ENCODE results near the gene DPT.
A peak's percentile ranks its signal among the peaks of the same experiment; 100 is the strongest.

DPT gene

DNA sequence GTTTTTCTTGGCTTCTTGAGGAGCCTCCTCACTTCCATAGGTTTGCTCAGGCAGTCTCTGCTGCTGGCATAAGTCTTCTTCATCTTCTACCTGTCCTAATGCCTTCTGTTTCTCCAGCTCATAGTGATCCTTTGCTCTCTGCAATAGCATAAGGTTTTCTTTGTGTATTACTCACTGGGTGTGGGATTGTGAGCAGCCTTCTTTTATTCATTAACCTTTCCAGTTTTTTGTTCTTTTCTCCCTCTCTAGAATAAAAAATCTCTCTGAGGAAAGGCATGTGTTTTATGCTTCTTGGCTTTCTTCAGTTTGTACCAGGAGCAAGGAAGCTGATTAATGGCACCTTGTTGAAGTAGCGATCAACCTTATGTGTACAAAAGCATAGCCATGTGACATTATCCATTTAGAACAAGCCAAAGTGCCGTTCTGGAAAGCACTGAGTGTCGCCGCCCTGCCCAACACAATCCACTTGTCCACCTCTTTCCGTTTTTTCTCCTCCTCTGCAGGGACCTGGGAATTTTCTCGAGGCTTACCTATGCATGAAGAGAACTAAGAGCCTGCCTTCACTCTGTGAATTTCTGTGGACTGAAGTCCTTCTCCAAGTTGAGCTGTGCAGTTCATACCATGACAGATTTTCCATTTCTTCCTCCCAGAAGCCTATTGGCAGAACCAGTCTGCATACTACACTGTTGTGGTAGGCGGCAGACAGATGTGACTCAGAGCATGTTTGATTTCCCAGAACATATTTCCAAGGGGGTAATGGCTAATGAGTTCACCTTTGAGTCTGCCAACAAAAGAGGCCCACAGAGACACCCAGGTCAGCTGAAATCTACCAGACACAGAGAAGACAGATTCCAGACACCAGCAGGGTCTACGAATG is 39.0 kb downstream of the DPT start:
- Histone ChIP-seq H3K27me3 (ENCODE audit: control insufficient read depth, insufficient read depth, low read length) (no peaks in the 10 kb centered on the region), H3K9ac (ENCODE audit: low read length) (no peak overlapping the region), H3K27ac (ENCODE audit: low read depth, low read length) (peak overlapping the region; percentile 28), H3K4me3 (ENCODE audit: low read length) (no peak overlapping the region), H3K36me3 (ENCODE audit: control insufficient read depth, insufficient read depth, low read length) (no peaks in the 10 kb centered on the region), H3K4me1 (ENCODE audit: control insufficient read depth, insufficient read depth, low read length) (peaks cover 24% of the 10 kb centered on the region)

DNA sequence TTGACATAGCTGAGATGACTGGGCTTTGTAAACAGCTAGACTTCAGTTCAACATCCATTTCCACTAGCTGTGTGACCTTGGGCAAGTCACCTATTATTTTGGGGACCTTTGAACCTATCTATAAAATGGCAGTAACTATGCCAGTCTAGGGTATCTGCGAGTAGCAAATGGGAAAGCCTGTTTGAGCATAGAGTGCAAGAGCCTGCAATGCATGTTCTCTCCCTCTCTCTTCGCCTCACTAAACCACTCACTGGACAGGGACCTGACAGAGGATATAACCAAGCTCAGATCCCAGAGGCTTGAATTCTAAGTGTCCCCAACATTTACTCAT is 39.7 kb downstream of the DPT start:
- Histone ChIP-seq H3K27ac (ENCODE audit: low read depth, low read length) (peak overlapping the region; percentile 28), H3K9ac (ENCODE audit: low read length) (no peak overlapping the region), H3K4me1 (ENCODE audit: control insufficient read depth, insufficient read depth, low read length) (peaks cover 24% of the 10 kb centered on the region), H3K36me3 (ENCODE audit: control insufficient read depth, insufficient read depth, low read length) (no peaks in the 10 kb centered on the region), H3K4me3 (ENCODE audit: low read length) (no peak overlapping the region), H3K27me3 (ENCODE audit: control insufficient read depth, insufficient read depth, low read length) (no peaks in the 10 kb centered on the region)

DNA sequence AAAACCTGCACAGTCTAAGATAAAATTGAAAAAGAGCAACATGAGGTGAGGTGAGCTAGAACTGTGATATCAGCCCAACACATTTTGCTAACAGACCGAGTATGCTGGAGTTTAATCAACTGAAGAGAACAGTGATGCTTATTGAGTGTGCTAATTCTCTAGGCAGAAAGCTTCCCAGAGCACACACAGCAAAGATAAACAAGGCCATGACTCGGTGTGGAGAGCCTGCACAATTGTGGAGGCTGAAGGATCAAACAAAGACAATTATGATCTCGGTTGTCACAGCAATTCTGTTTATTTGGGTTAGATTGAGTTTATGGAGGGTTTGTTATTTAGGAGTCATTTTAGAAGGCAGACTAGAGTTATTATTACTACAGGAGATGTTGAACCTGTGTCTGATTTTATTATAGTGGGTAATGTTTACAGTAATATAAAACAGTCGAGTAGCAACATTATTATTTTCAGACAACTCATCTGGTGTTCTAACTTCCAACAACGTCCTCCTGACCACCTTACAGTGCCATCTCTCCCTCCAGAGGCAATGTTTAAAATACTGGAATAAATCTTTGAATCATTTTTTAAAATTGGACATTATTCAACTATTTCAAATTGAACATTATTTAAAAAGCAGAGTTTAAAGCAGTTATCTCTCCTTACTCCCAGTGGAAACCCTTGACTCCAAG is 40.2 kb downstream of the DPT start:
- no peak overlapping the region for H3K4me3 ChIP-seq (ENCODE audit: low read length)
- H3K9ac ChIP-seq (ENCODE audit: low read length) = no peak overlapping the region
- no peaks in the 10 kb centered on the region for H3K27me3 ChIP-seq (ENCODE audit: control insufficient read depth, insufficient read depth, low read length)
- H3K27ac ChIP-seq (ENCODE audit: low read depth, low read length) = peak overlapping the region; percentile 28
- H3K36me3 ChIP-seq (ENCODE audit: control insufficient read depth, insufficient read depth, low read length) = no peaks in the 10 kb centered on the region
- H3K4me1 ChIP-seq (ENCODE audit: control insufficient read depth, insufficient read depth, low read length) = peaks cover 23% of the 10 kb centered on the region

DNA sequence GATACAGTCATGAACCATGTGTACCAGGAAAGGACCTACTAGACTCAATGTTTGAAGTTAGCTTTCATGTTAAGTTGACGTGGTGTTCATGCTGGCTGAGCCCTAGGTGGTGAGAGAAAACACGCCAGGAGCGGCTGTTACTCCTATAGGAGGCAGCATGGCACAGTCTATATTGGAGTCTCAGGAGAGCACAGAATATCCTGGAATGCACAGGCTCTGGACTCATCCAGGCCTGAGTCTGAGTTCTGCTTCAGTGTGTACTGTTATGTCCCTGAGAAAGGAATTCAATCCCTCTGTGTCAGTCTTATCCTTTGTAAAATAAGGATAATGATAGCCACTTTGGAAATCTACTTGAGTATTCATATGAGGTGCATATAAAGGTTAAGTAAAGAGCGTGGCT is 41.2 kb downstream of the DPT start:
- peaks cover 21% of the 10 kb centered on the region for H3K4me1 ChIP-seq (ENCODE audit: control insufficient read depth, insufficient read depth, low read length)
- no peaks in the 10 kb centered on the region for H3K36me3 ChIP-seq (ENCODE audit: control insufficient read depth, insufficient read depth, low read length)
- H3K4me3 ChIP-seq (ENCODE audit: low read length) = no peak overlapping the region
- no peak overlapping the region for H3K9ac ChIP-seq (ENCODE audit: low read length)
- no peaks in the 10 kb centered on the region for H3K27me3 ChIP-seq (ENCODE audit: control insufficient read depth, insufficient read depth, low read length)
- peak overlapping the region; percentile 51 for H3K27ac ChIP-seq (ENCODE audit: low read depth, low read length)

DNA sequence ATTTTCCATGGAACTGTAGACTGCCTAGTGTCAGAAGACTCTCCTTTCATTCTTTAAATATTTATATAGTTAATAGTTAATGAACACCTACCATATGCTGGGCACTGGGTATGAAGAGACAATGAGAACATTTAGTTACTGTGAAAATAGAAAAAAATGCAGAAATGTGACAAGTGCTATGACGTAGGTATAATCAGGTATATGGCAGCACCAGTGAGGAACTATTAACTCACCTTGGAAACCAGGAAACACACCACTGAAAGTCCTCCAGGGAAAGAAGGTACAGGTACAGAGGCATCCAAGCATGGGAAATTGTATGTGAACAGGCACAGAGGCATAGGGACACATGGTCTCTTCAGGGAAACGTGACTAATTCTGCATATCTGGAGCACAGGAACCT is 42.3 kb downstream of the DPT start:
- no peak overlapping the region for H3K4me3 ChIP-seq (ENCODE audit: low read length)
- no peak overlapping the region for H3K27ac ChIP-seq (ENCODE audit: low read depth, low read length)
- peaks cover 21% of the 10 kb centered on the region for H3K4me1 ChIP-seq (ENCODE audit: control insufficient read depth, insufficient read depth, low read length)
- no peak overlapping the region for H3K9ac ChIP-seq (ENCODE audit: low read length)
- H3K36me3 ChIP-seq (ENCODE audit: control insufficient read depth, insufficient read depth, low read length) = no peaks in the 10 kb centered on the region
- no peaks in the 10 kb centered on the region for H3K27me3 ChIP-seq (ENCODE audit: control insufficient read depth, insufficient read depth, low read length)

DNA sequence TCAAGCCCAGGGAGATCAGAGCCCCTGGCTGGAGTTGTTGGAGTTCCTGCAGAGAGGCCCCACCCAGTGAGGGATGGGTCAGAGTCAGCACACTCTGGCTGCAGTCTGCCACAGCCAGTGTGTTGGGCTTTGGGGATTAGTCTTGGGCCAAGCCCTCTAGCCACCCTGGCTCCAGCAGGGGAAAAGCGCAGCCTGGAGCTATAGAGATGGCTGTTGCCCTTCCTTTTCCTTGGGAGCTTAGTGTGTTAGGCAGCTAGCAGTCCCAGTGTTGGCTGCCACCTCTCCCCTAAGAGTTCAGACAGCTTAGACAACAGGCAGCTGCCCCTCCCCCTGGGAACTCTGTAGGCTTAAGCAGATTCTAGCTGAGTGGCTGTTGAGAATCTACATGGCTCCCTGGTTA is 45.1 kb downstream of the DPT start:
- H3K27ac ChIP-seq (ENCODE audit: low read depth, low read length) = no peak overlapping the region
- peaks cover 12% of the 10 kb centered on the region for H3K4me1 ChIP-seq (ENCODE audit: control insufficient read depth, insufficient read depth, low read length)
- H3K36me3 ChIP-seq (ENCODE audit: control insufficient read depth, insufficient read depth, low read length) = no peaks in the 10 kb centered on the region
- H3K27me3 ChIP-seq (ENCODE audit: control insufficient read depth, insufficient read depth, low read length) = no peaks in the 10 kb centered on the region
- no peak overlapping the region for H3K9ac ChIP-seq (ENCODE audit: low read length)
- no peak overlapping the region for H3K4me3 ChIP-seq (ENCODE audit: low read length)

DNA sequence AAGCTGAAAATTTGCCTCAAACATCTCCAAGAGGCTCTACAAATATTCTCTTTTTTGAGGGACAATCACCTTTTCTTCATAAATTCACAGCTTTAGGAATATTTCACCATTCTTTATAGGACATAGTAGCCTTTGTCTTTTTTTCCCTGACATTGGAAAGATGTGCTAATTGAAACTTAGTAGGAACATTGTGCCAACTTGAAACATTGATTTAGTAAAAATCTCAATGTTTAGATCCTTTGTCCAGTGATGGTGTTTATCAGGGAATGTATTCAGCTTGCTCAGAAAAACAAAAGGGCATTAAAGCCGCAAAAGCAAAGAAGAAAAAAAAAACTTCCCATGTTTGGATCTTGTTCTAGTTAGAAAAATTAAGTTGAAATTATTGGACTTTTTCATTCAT is 52.1 kb downstream of the DPT start:
- H3K4me3 ChIP-seq (ENCODE audit: low read length) = no peak overlapping the region
- no peaks in the 10 kb centered on the region for H3K36me3 ChIP-seq (ENCODE audit: control insufficient read depth, insufficient read depth, low read length)
- H3K27me3 ChIP-seq (ENCODE audit: control insufficient read depth, insufficient read depth, low read length) = no peaks in the 10 kb centered on the region
- no peak overlapping the region for H3K9ac ChIP-seq (ENCODE audit: low read length)
- H3K27ac ChIP-seq (ENCODE audit: low read depth, low read length) = no peak overlapping the region
- peaks cover 2% of the 10 kb centered on the region for H3K4me1 ChIP-seq (ENCODE audit: control insufficient read depth, insufficient read depth, low read length)

DNA sequence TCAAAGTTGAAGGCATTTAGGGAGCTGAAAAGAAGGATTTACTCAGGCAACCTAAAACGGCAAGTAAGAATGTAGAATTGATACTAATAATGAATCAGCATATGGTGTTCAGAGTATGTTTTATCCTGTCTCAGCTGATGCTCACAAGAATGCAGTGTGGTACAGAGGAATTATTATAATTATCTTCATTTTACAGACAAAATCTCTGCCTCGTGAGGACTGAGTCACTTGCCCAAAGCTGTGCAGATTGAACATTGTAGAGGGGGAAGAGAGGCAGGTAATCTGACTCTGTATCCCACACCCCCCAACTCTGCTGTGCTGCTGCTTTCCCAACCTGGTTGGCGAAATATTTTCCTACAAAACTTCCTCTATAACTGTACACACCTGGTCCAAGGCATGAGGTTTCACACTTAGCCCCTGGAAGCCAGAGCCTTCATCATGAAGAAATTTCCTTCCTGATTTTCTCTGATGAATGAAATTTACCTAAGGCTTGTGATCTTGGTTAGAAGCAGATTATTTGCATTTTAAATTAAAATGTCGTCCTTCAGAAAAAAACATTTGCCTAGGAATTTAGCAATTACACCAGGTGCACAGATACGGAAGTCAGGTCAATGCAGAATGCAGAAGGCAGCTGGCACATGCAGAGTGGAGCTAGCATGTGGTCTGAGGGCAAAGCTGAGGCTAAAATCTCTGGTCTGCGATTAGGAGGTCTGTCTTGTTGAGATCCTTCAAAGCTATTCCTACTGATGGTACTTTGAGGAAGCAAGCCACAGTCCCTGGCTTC is 52.8 kb downstream of the DPT start:
- H3K4me1 ChIP-seq (ENCODE audit: control insufficient read depth, insufficient read depth, low read length) = peaks cover 2% of the 10 kb centered on the region
- H3K36me3 ChIP-seq (ENCODE audit: control insufficient read depth, insufficient read depth, low read length) = no peaks in the 10 kb centered on the region
- H3K9ac ChIP-seq (ENCODE audit: low read length) = no peak overlapping the region
- H3K27ac ChIP-seq (ENCODE audit: low read depth, low read length) = no peak overlapping the region
- no peaks in the 10 kb centered on the region for H3K27me3 ChIP-seq (ENCODE audit: control insufficient read depth, insufficient read depth, low read length)
- no peak overlapping the region for H3K4me3 ChIP-seq (ENCODE audit: low read length)

DNA sequence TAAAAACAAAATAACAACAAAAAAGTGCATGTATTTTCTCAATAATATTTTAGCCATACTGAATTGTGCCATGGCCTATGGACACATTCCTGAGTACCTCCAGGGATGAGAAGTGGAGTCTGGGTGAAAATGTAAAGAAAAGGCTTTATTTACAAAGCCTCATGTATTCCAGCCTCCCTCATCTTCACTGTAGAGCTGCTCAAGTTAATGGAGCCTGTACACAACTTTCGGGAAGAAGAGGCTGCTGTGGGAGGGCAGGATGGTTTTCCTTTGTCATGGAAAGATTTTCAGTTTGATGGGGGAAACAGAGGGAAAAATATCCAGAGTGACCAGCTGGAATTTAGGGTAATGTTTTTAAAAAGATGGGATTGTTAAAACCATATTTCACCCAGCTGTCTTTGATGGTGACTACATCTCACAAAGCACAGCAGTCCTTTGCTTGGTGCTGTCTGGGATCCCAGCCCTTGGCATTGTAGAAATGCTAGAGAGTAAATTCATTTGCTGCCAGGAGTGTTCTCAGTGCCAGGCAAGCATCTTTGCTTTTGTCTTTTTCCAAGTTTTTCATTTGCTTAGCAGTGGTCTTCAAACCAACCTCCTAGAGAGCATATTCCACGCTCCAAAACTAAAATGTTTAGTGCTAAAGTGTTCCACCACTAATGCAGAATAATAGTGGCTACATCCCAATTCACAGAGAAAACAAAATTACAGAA is 54.9 kb downstream of the DPT start:
- Histone ChIP-seq H3K9ac (ENCODE audit: low read length) (no peak overlapping the region), H3K4me3 (ENCODE audit: low read length) (no peak overlapping the region), H3K4me1 (ENCODE audit: control insufficient read depth, insufficient read depth, low read length) (peaks cover 2% of the 10 kb centered on the region), H3K27me3 (ENCODE audit: control insufficient read depth, insufficient read depth, low read length) (no peaks in the 10 kb centered on the region), H3K27ac (ENCODE audit: low read depth, low read length) (no peak overlapping the region), H3K36me3 (ENCODE audit: control insufficient read depth, insufficient read depth, low read length) (no peaks in the 10 kb centered on the region)

DNA sequence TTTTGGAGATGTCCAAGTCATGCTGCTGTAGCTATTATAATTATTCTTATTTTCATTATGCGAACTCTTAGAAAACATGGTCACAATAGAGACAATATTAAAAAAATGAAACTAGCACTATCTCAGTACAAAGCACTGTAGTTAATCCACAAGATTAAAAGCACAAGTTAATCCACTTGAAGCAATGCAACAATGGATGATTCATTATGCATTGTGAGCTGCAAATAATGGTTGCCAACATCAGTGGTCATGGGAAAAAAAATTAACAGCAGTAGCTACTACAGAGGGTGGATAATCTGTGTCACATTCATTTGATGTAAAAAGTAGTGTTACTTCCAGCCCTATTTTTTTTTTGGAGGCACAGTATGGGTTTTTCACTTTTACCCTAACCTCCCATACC is 56.7 kb downstream of the DPT start:
- Histone ChIP-seq H3K27ac (ENCODE audit: low read depth, low read length) (no peak overlapping the region), H3K9ac (ENCODE audit: low read length) (no peak overlapping the region)

DNA sequence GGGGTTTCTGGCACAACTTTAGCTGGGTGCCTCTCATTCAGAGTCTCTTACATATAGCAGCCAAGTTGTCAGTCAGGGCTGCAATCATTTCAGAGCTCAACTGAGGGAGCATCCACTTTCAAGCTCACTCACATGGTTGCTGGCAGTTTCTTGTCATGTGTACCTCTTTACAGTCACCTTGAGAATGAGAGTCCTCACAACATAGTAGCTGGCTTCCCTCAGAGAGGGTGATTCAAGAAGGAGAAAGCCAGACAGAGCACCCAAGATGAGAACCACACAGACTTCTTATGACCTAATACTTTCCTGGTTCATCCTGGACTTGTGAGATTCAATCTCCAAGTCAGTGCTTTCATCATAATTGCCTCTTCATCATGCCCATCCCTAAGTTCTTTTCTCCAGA is 57.2 kb downstream of the DPT start:
- H3K4me3 ChIP-seq (ENCODE audit: low read length) = no peak overlapping the region
- no peaks in the 10 kb centered on the region for H3K36me3 ChIP-seq (ENCODE audit: control insufficient read depth, insufficient read depth, low read length)
- no peaks in the 10 kb centered on the region for H3K27me3 ChIP-seq (ENCODE audit: control insufficient read depth, insufficient read depth, low read length)
- H3K4me1 ChIP-seq (ENCODE audit: control insufficient read depth, insufficient read depth, low read length) = peaks cover 2% of the 10 kb centered on the region
- H3K9ac ChIP-seq (ENCODE audit: low read length) = no peak overlapping the region
- no peak overlapping the region for H3K27ac ChIP-seq (ENCODE audit: low read depth, low read length)

More for the DNA sequence above, 56.7 kb downstream of the DPT start:
- Histone ChIP-seq H3K27me3 (ENCODE audit: control insufficient read depth, insufficient read depth, low read length) (no peaks in the 10 kb centered on the region), H3K4me1 (ENCODE audit: control insufficient read depth, insufficient read depth, low read length) (peaks cover 2% of the 10 kb centered on the region), H3K36me3 (ENCODE audit: control insufficient read depth, insufficient read depth, low read length) (no peaks in the 10 kb centered on the region), H3K4me3 (ENCODE audit: low read length) (no peak overlapping the region)

DNA sequence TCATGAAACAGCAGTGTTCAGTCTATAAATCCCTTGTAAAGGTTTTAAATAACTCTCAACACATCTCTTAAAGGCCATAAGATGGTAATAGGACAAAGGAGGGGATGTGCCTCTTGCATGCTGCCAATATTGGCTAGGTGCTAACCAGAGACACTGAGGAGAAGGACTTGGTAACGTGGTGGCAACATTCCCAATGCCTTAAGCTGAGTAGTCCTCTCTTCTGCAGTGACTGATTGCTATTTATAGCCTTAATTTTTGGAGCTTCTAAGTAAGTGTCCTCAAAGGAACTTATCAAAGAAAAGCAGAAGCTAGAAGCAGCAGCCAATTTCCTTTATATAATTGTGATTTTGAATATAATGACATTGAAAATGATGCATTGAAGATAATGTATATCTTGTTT is 63.0 kb downstream of the DPT start:
- Histone ChIP-seq H3K9ac (ENCODE audit: low read length) (no peak overlapping the region), H3K36me3 (ENCODE audit: control insufficient read depth, insufficient read depth, low read length) (no peaks in the 10 kb centered on the region), H3K27ac (ENCODE audit: low read depth, low read length) (no peak overlapping the region), H3K4me1 (ENCODE audit: control insufficient read depth, insufficient read depth, low read length) (peaks cover 2% of the 10 kb centered on the region), H3K27me3 (ENCODE audit: control insufficient read depth, insufficient read depth, low read length) (no peaks in the 10 kb centered on the region), H3K4me3 (ENCODE audit: low read length) (no peak overlapping the region)
